ENCODE results near the gene SLC28A1. TPM values are rescaled to one million over a fixed set of nuclear protein-coding genes. Genes with fewer than 3 reads are reported as not detected.
"Not testable (repeated sequence)": the region's sequence is repeated elsewhere in the genome, so short reads cannot be mapped to it uniquely, and the experiment has no call there.

The SLC28A1 gene
- total RNA-seq, 2 experiments from 2014 or later, result not detected

DNA sequence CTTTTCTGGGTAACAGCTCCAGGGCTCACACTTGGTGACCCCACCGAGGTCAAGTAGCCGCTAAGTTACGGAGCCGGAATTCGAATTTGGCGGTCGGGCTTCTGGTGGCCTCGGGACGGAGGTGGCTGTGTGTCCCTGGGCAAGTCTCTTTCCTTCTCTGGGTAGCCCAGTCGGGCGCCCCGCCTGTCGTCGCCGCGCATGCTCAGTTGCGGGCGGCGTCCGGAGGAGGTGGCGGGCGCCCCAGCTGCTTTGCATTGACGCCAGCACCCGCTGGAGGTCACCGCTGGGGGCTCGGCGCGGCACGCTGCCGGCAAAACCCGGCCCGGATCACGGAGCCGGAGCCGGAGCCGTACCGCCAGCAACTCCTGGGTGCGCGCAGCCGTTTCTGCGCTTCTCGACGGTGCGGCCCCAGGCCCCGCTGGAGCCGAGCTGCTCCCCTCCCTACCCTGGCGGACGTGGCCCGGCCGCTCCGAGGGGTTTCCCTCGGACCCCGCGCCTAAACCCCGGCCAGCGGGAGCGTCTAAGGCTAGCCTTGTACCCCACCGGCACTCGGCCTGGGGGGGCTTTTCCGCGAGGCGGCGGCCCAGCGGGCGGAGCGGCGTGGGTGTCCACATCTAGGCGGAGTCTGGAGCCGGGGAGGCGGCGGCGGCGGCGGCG lies 96.7 kb downstream of the SLC28A1 start:
- H3K27me3 Mint-ChIP-seq, result peaks cover 5% of the 10 kb centered on the region
- ChIA-PET POLR2A (interaction anchor here (0.6 kb wide), 1 partner anchor 53 kb away, joined by 4 read pairs; no protein-coding TSS in a partner anchor), CTCF (interaction anchor here (0.5 to 1.6 kb wide), 10 partner anchors 8 to 861 kb away, joined by 3 to 5 read pairs (median 4); no protein-coding TSS in a partner anchor)
- peak overlapping the region; percentile 91 for H3K4me3 Mint-ChIP-seq
- peaks cover 2% of the 10 kb centered on the region for H3K36me3 Mint-ChIP-seq (ENCODE audit: low read depth)
- DNase-seq, result peak; percentile 95
- peaks cover 48% of the 10 kb centered on the region for H3K4me1 Mint-ChIP-seq
- peak overlapping the region; percentile 98 for H3K27ac Mint-ChIP-seq
- no peaks in the 10 kb centered on the region for H3K9me3 Mint-ChIP-seq

DNA sequence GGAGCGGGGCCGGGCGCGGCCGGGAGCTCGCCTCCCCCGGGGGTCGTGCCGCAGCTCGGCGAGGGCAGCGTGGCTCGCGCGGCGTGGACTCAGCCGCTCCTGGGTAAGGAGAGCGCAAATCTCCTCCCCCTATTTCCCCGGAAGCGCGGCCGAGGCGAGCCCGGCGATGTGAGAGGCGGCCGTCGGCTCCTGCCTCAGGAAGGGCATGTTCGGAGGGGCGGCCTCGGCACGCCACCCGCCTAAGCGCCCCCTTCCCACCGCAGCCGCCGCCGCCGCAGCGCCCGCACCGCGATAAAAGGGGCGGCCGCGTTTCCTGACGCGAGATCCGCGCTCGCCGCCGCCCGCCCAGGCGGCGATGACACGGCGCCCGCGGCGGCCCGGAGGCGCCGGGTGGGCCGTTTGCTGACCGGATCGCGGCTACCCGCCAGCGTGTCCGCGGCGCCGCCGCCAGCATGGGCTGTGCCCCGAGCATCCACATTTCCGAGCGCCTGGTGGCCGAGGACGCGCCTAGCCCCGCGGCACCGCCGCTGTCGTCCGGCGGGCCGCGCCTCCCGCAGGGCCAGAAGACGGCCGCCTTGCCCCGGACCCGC lies 97.3 kb downstream of the SLC28A1 start, which contains the start of gene PDE8A:
PDE8A (plus strand) TSS at position 146 of the 590 bp plus-strand sequence; CDS start at position 453, 307 bp downstream.
- peaks cover 5% of the 10 kb centered on the region for H3K27me3 Mint-ChIP-seq
- peaks cover 4% of the 10 kb centered on the region for H3K36me3 Mint-ChIP-seq (ENCODE audit: low read depth)
- ChIA-PET POLR2A (no interaction called here), CTCF (interaction anchor here (1.2 to 1.6 kb wide), 3 partner anchors 16 to 23 kb away, joined by 3 to 5 read pairs (median 5); no protein-coding TSS in a partner anchor)
- H3K9me3 Mint-ChIP-seq, result no peaks in the 10 kb centered on the region
- peak within 1 kb of the TSS; percentile 91 for H3K4me3 Mint-ChIP-seq
- DNase-seq, result peak; percentile 64
- H3K27ac Mint-ChIP-seq, result peak within 1 kb of the TSS; percentile 98
- H3K4me1 Mint-ChIP-seq, result peaks cover 51% of the 10 kb centered on the region

GRCh38 chr15:84982301-84982920 lies 97.9 kb downstream of the SLC28A1 start:
- Mint-ChIP-seq H3K27me3 (peaks cover 5% of the 10 kb centered on the region), H3K36me3 (ENCODE audit: low read depth) (peaks cover 4% of the 10 kb centered on the region), H3K27ac (peak overlapping the region; percentile 94), H3K4me1 (peaks cover 55% of the 10 kb centered on the region), H3K9me3 (no peaks in the 10 kb centered on the region), H3K4me3 (peak overlapping the region; percentile 85)
- POLR2A ChIA-PET, result no interaction called here
- DNase-seq, result peak; percentile 52
- CTCF ChIA-PET, result no interaction called here

DNA sequence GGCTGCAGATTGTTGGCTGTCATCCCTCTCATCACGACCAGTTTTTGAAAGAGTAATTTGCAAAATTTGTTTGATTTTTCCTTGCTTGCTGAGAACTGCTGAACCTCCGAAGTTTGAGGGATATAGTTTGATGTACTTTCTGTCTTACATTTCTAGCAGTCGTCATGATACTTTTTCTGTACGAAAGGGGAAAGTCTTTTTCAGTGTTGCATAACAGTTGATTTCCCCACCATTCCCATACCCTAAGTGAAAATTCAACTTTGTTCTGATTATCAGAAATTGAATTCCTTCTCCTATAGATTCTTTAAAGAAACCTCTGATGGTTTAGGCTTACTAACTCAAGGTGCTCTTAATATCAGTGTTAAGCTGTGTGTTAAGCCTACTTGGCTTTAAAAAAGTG lies 98.8 kb downstream of the SLC28A1 start:
- Mint-ChIP-seq H3K4me3 (peak overlapping the region; percentile 85), H3K36me3 (ENCODE audit: low read depth) (peaks cover 3% of the 10 kb centered on the region), H3K4me1 (peaks cover 59% of the 10 kb centered on the region), H3K27me3 (peaks cover 3% of the 10 kb centered on the region), H3K9me3 (no peaks in the 10 kb centered on the region), H3K27ac (peak overlapping the region; percentile 1)
- POLR2A ChIA-PET, result no interaction called here
- CTCF ChIA-PET, result no interaction called here
- no peak for DNase-seq

GRCh38 chr15:84983711-84984110 lies 99.2 kb downstream of the SLC28A1 start:
- Mint-ChIP-seq H3K27ac (no peak overlapping the region), H3K27me3 (peaks cover 3% of the 10 kb centered on the region), H3K36me3 (ENCODE audit: low read depth) (peaks cover 3% of the 10 kb centered on the region), H3K4me3 (no peak overlapping the region), H3K4me1 (peaks cover 61% of the 10 kb centered on the region), H3K9me3 (no peaks in the 10 kb centered on the region)
- POLR2A ChIA-PET, result no interaction called here
- DNase-seq, result no peak
- CTCF ChIA-PET, result no interaction called here

DNA sequence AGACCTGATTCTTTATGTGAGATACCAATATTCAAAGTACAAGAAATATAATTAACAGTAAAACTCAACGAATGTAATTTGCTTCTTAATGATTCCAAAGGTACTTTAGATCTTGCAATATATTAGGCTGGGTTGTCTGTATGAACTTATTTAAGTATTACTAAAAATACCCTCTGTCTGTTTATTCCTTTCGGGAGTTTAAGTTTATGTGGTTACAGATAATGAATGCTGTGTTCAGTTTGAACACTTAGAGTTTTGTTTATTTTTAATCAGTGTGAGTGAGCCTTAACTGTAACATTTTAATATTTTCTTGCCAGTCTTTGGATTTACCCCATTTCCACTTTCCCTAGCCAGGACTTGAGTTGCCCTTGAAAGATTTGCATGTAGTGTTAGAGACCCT lies 100.7 kb downstream of the SLC28A1 start:
- H3K27me3 Mint-ChIP-seq, result peaks cover 3% of the 10 kb centered on the region
- H3K27ac Mint-ChIP-seq, result no peak overlapping the region
- no peak for DNase-seq
- POLR2A ChIA-PET, result no interaction called here
- peaks cover 6% of the 10 kb centered on the region for H3K36me3 Mint-ChIP-seq (ENCODE audit: low read depth)
- H3K4me3 Mint-ChIP-seq, result no peak overlapping the region
- peaks cover 59% of the 10 kb centered on the region for H3K4me1 Mint-ChIP-seq
- CTCF ChIA-PET, result no interaction called here
- H3K9me3 Mint-ChIP-seq, result no peaks in the 10 kb centered on the region

DNA sequence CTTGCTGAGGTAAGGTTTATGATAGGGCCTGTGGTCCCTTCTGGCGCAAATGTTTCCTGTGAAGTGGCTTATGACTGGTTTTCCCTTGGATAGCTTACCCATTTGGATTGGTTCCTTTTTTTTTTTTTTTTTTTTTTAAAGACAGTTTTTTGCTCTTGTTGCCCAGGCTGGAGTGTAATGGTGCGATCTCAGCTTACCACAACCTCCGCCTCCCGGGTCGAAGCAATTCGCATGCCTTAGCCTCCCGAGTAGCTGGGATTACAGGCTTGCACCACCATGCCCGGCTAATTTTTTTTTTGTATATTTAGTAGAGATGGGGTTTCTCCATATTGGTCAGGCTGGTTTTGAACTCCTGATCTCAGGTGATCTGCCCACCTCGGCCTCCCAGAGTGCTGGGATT lies 102.9 kb downstream of the SLC28A1 start:
- DNase-seq, H3K27me3 Mint-ChIP-seq, POLR2A ChIA-PET, H3K4me3 Mint-ChIP-seq, H3K9me3 Mint-ChIP-seq: not testable (repeated sequence)
- peaks cover 65% of the 10 kb centered on the region for H3K4me1 Mint-ChIP-seq
- peak overlapping the region; percentile 97 for H3K27ac Mint-ChIP-seq
- H3K36me3 Mint-ChIP-seq (ENCODE audit: low read depth), result peaks cover 11% of the 10 kb centered on the region
- CTCF ChIA-PET, result interaction anchor here (1.3 to 2.5 kb wide), 4 partner anchors 9 to 43 kb away, joined by 3 to 11 read pairs (median 6); no protein-coding TSS in a partner anchor

GRCh38 chr15:84987949-84988624 lies 103.6 kb downstream of the SLC28A1 start:
- Mint-ChIP-seq H3K27me3 (no peaks in the 10 kb centered on the region), H3K4me3 (peak overlapping the region; percentile 54), H3K36me3 (ENCODE audit: low read depth) (peaks cover 11% of the 10 kb centered on the region), H3K4me1 (peaks cover 62% of the 10 kb centered on the region), H3K27ac (peak overlapping the region; percentile 97), H3K9me3 (no peaks in the 10 kb centered on the region)
- POLR2A ChIA-PET, result no interaction called here
- peak; percentile 16 for DNase-seq
- CTCF ChIA-PET, result interaction anchor here (1.1 to 2.5 kb wide), 7 partner anchors 9 to 57 kb away, joined by 3 to 11 read pairs (median 3); no protein-coding TSS in a partner anchor

DNA sequence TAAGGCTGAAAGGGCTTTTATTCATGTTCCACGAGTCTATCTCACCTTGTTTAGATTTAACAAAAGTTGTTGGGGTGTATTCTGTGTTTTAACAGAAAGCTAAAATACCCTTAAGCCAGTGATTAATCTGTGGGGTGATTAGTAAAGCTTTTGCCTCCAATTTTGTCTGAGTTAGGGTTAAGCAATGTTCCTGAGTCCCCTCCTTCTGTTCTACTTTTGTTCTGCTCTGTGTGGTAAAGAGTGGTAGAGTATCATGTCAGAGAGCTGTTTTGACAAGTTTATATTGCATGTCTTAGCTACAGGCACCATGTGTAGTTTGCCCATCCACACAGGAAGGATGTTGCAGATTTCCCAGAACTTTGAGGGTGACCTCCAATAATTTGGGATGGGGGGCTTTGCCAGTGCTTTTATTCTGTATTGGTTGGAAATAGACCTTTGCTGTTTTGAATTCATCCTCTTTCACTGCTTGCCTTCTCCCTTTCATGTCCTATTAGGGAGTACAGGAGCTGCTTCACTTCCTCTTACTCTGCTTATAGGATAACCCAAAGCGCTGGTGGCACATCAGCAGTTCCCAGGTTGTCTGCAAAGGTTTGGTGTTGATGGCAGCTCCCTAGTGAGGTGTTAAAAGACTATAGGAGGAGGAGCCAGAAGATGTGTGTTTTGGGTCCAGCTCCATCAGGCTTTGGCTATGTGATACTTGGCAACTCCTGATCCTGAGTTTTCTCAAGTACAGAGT lies 104.6 kb downstream of the SLC28A1 start:
- ChIA-PET POLR2A (no interaction called here), CTCF (interaction anchor here (0.6 to 2.5 kb wide), 7 partner anchors 8 to 56 kb away, joined by 3 to 11 read pairs (median 4); no protein-coding TSS in a partner anchor)
- no peak for DNase-seq
- Mint-ChIP-seq H3K27ac (peak overlapping the region; percentile 97), H3K9me3 (no peaks in the 10 kb centered on the region), H3K36me3 (ENCODE audit: low read depth) (peaks cover 11% of the 10 kb centered on the region), H3K4me1 (peaks cover 54% of the 10 kb centered on the region), H3K27me3 (no peaks in the 10 kb centered on the region), H3K4me3 (no peak overlapping the region)

- Mint-ChIP-seq H3K27me3 (no peaks in the 10 kb centered on the region), H3K4me1 (peaks cover 43% of the 10 kb centered on the region), H3K4me3 (no peak overlapping the region), H3K36me3 (ENCODE audit: low read depth) (peaks cover 11% of the 10 kb centered on the region), H3K27ac (no peak overlapping the region), H3K9me3 (no peaks in the 10 kb centered on the region)
- ChIA-PET CTCF (interaction anchor here (0.8 kb wide), 1 partner anchor 9 kb away, joined by 3 read pairs; no protein-coding TSS in a partner anchor), POLR2A (no interaction called here)
- DNase-seq, result no peak
These were observed 106.0 kb downstream of the SLC28A1 start for GRCh38 chr15:84990507-84990906.

GRCh38 chr15:84991014-84991712 lies 106.7 kb downstream of the SLC28A1 start:
- peaks cover 40% of the 10 kb centered on the region for H3K4me1 Mint-ChIP-seq
- H3K27ac Mint-ChIP-seq, result no peak overlapping the region

More at GRCh38 chr15:84991014-84991712, 106.7 kb downstream of the SLC28A1 start:
- DNase-seq, result no peak
- peaks cover 10% of the 10 kb centered on the region for H3K36me3 Mint-ChIP-seq (ENCODE audit: low read depth)
- H3K4me3 Mint-ChIP-seq, result no peak overlapping the region
- H3K9me3 Mint-ChIP-seq, result no peaks in the 10 kb centered on the region
- CTCF ChIA-PET, result interaction anchor here (0.5 to 1.0 kb wide), 3 partner anchors 9 to 53 kb away, joined by 3 to 4 read pairs (median 3); no protein-coding TSS in a partner anchor
- POLR2A ChIA-PET, result no interaction called here
- no peaks in the 10 kb centered on the region for H3K27me3 Mint-ChIP-seq

Data from activated CD4-positive, alpha-beta T cell treated with anti-CD3 and anti-CD28 coated beads, Interleukin-2, amount 10 ng/mL, durations not matched to agents 7 days and 5 days (primary cell).